Activated naive CD8-positive, alpha-beta T cell treated with anti-CD3 and anti-CD28 coated beads, Interleukin-2, amount 10 ng/mL, durations not matched to agents 7 days and 5 days (primary cell): ENCODE data around the gene SDK2. TPM values are rescaled to one million over a fixed set of nuclear protein-coding genes. Genes with fewer than 3 reads are reported as not detected.

Source experiments
- ATAC-seq: fragments of 150-1000 bp; cut with Tn5 transposase; one replicate; pipeline ENCODE4 v1.10.0; 2021; ENCODE audit warnings: low read depth, moderate library complexity
- POLR2A ChIA-PET: fragments of 350-600 bp; sonication (Branson Sonifier 250); formaldehyde crosslinking; loops from one replicate; lab custom pipeline; 2021; ENCODE audit warnings: antibody characterized with exemption; lab: Charles Lee
- DNase-seq: peaks from one replicate; pipeline ENCODE4 v3.0.0; 2021
- H3K27ac Mint-ChIP-seq: one replicate; pipeline ENCODE4 v1.8.0; 2022; ENCODE audit warnings: mild to moderate bottlenecking, mixed read lengths
- H3K27me3 Mint-ChIP-seq: one replicate; pipeline ENCODE4 v1.8.0; 2022; ENCODE audit warnings: mild to moderate bottlenecking, moderate library complexity, mixed read lengths
- H3K36me3 Mint-ChIP-seq: one replicate; pipeline ENCODE4 v1.8.0; 2021; ENCODE audit warnings: mild to moderate bottlenecking, mixed read lengths
- H3K4me1 Mint-ChIP-seq: one replicate; pipeline ENCODE4 v1.8.0; 2021; ENCODE audit warnings: mixed read lengths
- H3K4me3 Mint-ChIP-seq: one replicate; pipeline ENCODE4 v1.8.0; 2022; ENCODE audit warnings: mild to moderate bottlenecking, moderate library complexity, mixed read lengths
- H3K9me3 Mint-ChIP-seq: one replicate; pipeline ENCODE4 v1.8.0; 2021; ENCODE audit warnings: mixed read lengths
- total RNA-seq, 2 experiments: library from RNA; stranded (reverse); gene quantifications; one replicate each; pipeline ENCODE4 v1.2.3, GENCODE V29; 2021

SDK2 gene
- total RNA-seq, 2 experiments from 2014 or later: 29.3 to 31.1 TPM

DNA sequence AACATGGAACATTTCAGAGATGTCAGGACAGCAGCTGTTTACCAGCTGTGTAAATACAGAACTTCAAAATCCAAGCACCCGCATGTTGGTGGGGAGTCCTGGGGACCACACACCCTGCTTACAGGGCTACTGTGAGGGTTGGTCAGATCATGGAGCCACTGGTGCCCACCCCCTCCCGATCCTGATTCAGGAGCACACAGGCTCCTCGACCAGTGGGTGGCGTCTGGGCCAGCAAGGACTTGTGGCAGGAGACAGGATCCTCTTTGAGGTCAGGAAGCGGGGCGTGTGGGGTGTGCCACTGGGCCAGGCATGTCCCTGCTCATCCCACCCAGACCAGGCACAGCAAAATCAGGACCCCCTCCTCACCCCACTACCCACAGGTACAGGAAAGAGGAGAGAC lies 83.6 kb downstream of the SDK2 start:
- Mint-ChIP-seq H3K4me3 (no peak overlapping the region), H3K36me3 (no peaks in the 10 kb centered on the region), H3K4me1 (peaks cover 25% of the 10 kb centered on the region), H3K9me3 (no peaks in the 10 kb centered on the region), H3K27me3 (no peaks in the 10 kb centered on the region), H3K27ac (peak overlapping the region; percentile 49)
- POLR2A ChIA-PET: no interaction called here
- no peak for ATAC-seq
- DNase-seq: no peak

DNA sequence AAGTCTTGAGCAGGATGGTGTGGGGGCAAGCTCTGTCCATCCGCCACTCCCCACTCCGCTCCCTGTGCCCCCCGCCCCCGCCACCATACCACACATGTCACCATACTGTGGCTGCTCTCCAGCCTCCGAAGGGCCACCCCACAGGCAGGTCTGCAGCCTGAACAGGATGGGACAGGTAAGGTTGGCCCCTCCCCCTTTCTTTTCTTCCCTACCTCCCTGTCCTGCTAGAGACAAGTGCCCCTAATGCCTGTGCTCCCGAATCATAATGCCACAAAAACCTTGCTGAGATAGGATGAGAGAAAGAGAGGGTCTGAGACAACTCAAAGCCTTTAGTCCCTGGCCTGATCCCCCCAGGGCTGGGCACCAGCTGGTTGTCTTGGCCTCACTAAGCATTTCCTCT lies 84.7 kb downstream of the SDK2 start:
- Mint-ChIP-seq H3K36me3 (peaks cover 6% of the 10 kb centered on the region), H3K9me3 (peaks cover 1% of the 10 kb centered on the region), H3K4me1 (peaks cover 29% of the 10 kb centered on the region), H3K4me3 (no peak overlapping the region), H3K27ac (no peak overlapping the region), H3K27me3 (no peaks in the 10 kb centered on the region)
- no peak for ATAC-seq
- POLR2A ChIA-PET: no interaction called here
- DNase-seq: no peak

DNA sequence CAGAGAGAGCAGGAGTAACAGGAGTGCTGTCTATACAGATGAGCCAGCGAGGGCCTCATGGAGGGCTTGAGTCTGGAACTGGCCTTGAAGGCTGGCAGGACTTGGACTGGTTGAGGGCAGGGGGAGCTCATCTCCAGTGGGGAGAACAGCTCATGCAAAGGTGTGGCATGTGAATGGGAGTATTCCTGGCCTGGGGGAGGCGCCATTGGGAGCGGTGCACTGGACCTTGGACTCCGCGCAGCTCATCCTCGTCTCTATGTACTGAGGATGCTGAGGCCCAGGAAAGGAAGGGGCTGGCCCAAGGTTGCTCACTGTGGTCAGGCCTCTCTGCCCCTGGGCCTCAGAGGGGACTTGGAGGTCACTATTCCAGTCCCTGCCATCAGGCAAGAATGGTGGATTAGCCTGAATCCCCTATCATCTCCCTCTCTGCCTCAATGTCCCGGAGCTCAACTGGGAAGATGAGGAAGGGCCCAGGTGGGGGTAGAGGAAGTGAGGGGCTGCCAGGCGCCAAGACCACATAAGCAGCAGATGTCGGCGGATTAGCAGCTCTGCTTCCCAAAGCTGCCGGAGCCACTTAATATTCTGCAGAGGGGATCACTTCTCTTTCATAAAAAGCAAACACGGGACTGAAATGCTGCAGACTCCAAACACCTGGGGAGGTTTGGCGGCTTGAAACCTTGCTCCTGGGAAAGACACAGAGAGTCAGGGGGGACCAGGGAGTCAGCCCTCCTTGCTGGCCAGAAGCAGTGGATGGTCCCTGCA lies 88.9 kb downstream of the SDK2 start:
- H3K27me3 Mint-ChIP-seq: peaks cover 2% of the 10 kb centered on the region
- DNase-seq (no peak), ATAC-seq (no peak)
- peaks cover 6% of the 10 kb centered on the region for H3K36me3 Mint-ChIP-seq
- H3K4me3 Mint-ChIP-seq: no peak overlapping the region
- H3K9me3 Mint-ChIP-seq: peaks cover 2% of the 10 kb centered on the region
- no peak overlapping the region for H3K27ac Mint-ChIP-seq
- POLR2A ChIA-PET: no interaction called here
- H3K4me1 Mint-ChIP-seq: peaks cover 20% of the 10 kb centered on the region

DNA sequence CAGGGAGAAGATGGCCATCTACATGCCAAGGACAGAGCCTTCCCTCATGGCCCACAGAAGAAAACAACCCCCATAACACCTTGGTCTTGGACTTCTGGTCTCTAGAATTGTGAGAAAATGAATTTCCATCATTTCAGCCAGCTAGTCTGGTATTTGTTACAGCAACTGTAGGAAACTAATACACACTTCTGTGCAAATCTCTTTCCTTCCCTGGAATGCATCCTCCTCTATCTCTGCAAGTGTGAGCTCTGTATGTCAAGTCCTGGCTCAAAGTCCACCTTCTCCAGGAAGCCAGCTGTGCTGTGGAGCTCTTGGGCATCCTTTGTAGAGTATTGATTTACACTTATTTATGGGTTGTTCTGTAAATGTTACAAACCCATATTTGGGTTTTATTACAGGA lies 89.7 kb downstream of the SDK2 start:
- POLR2A ChIA-PET: no interaction called here
- peak overlapping the region; percentile 9 for H3K27ac Mint-ChIP-seq

DNA sequence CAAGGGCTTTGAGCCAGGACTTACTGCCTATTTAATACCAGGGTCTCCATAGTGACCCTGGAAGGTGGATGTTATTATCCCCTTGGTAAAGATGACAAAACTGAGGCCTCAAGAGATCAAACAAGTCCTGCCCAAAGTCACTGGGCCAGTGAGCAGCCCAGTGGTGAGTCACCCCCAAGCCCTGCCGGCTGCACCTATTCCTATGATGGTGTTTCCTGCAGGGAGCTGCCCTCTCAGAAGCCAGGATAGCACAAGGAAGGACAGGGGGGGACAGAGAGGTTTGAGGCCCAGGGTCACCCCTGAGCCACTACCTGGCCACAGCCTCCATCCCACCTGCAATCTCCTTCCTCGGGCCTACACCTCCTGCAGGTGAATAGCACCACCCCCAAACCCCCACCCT lies 90.9 kb downstream of the SDK2 start:
- DNase-seq (no peak), ATAC-seq (no peak)
- peaks cover 2% of the 10 kb centered on the region for H3K27me3 Mint-ChIP-seq
- H3K27ac Mint-ChIP-seq: no peak overlapping the region
- H3K9me3 Mint-ChIP-seq: peaks cover 2% of the 10 kb centered on the region
- POLR2A ChIA-PET: no interaction called here
- peaks cover 6% of the 10 kb centered on the region for H3K36me3 Mint-ChIP-seq
- peaks cover 16% of the 10 kb centered on the region for H3K4me1 Mint-ChIP-seq
- H3K4me3 Mint-ChIP-seq: no peak overlapping the region

More for the DNA sequence above, 89.7 kb downstream of the SDK2 start:
- Mint-ChIP-seq H3K4me3 (no peak overlapping the region), H3K27me3 (peaks cover 2% of the 10 kb centered on the region), H3K36me3 (peaks cover 6% of the 10 kb centered on the region), H3K4me1 (peaks cover 18% of the 10 kb centered on the region), H3K9me3 (peaks cover 2% of the 10 kb centered on the region)
- DNase-seq: no peak
- no peak for ATAC-seq

DNA sequence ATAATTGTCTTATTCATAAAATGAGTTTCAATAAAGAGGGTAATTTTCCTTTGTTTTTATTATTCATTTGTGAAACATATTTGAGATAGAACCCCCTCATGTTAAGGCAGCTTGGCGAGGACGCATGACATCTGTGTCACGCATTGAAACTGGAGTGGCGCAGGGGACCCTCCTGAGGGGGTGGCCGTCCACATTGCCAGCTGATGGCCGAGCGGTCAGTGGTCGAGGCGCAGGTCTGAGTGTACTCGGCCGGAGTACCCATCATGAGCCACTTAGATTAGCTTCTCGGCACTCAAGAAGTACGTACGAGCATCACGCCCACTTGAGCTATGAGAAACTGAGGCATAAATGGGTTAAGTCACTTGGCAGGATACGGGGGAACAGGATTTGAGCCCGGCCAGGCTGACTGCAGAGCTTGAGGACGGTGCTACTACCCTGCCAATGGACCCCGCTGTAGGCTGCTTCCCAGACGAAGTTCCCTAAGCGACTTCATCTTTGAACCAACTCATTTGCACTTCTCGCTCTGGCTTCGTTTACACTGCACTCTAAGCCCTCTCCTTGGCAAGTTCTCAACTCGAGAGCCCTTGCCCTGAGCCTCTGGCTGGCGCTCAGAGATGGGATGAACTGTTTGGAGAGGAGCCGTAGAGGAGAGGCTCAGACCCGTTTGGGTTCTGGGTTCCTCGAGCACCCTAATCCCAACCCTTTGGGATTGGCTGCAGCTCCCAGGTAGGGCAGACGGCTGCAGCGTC lies 91.8 kb downstream of the SDK2 start:
- DNase-seq (no peak), ATAC-seq (no peak)
- H3K27me3 Mint-ChIP-seq: peaks cover 2% of the 10 kb centered on the region
- no peak overlapping the region for H3K27ac Mint-ChIP-seq
- peaks cover 6% of the 10 kb centered on the region for H3K36me3 Mint-ChIP-seq
- POLR2A ChIA-PET: no interaction called here
- H3K4me3 Mint-ChIP-seq: no peak overlapping the region
- peaks cover 17% of the 10 kb centered on the region for H3K4me1 Mint-ChIP-seq
- H3K9me3 Mint-ChIP-seq: peaks cover 2% of the 10 kb centered on the region

DNA sequence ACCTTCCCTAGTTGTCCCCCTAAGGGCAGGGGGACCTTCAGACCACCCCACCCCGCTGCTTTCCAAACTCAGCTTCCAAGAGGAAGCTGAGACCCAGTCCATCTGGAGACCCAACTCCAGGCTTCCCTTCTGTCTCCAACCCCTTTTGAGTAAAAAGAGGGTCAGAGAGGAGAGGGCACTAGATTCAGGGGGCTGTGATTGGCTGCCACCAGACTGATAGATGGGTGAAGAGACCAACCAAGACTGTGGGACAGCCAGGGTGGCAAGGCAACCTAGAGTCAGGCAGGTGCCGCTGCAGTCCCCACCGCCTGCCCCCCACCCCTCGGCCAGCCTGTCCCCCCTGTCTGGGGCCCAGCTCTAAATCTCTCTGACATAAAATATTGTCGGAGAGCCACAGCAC lies 92.5 kb downstream of the SDK2 start:
- H3K9me3 Mint-ChIP-seq: peaks cover 2% of the 10 kb centered on the region
- no peak for ATAC-seq
- peaks cover 20% of the 10 kb centered on the region for H3K4me1 Mint-ChIP-seq
- POLR2A ChIA-PET: no interaction called here
- H3K27me3 Mint-ChIP-seq: peaks cover 2% of the 10 kb centered on the region
- H3K36me3 Mint-ChIP-seq: peaks cover 6% of the 10 kb centered on the region
- peak overlapping the region; percentile 65 for H3K27ac Mint-ChIP-seq
- no peak for DNase-seq
- peak overlapping the region; percentile 69 for H3K4me3 Mint-ChIP-seq

DNA sequence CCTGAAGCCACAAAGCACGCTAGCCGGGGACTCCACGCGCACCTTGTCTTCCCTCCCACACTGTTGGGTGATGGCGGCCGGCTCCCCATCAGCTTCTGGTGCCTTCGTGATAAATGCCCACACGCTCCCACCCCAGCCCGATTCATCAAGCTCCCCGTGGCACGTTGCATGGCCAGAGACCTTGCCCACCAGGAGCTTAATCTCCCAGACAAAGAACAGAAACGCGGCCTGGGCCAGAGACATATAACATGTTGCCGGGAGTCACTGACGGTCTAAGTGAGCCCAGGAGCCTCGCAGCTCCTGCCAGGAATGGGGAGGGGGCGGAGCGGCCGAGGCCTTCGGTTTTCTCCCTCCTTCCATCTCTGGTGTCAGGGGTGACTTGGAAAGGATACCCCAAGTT lies 93.1 kb downstream of the SDK2 start:
- DNase-seq: no peak

DNA sequence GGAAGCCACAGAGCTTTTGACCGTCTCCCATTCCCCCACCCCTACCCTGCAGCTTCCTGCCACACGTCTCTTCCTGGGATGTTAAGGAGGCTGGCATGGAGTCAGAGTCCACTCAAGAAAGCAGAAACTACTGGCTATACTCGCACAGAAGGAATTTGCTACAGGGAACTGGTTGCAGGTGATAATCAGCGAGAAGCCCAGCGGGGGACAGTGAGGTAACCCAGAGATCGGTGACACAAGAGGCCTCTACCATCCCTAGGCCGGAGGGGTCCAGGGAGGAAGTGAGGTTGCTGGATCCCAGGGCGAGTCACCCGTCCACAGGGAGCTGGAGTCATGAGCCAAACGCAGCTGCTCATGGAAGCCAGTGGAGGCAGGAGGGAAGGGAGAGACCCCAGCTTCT lies 93.7 kb downstream of the SDK2 start:
- no peak overlapping the region for H3K4me3 Mint-ChIP-seq
- no peak overlapping the region for H3K27ac Mint-ChIP-seq
- H3K4me1 Mint-ChIP-seq: peaks cover 20% of the 10 kb centered on the region
- no peak for DNase-seq
- H3K9me3 Mint-ChIP-seq: peaks cover 2% of the 10 kb centered on the region
- POLR2A ChIA-PET: no interaction called here
- peaks cover 2% of the 10 kb centered on the region for H3K27me3 Mint-ChIP-seq
- ATAC-seq: no peak
- H3K36me3 Mint-ChIP-seq: peaks cover 6% of the 10 kb centered on the region

More for the DNA sequence above, 93.1 kb downstream of the SDK2 start:
- Mint-ChIP-seq H3K27ac (no peak overlapping the region), H3K27me3 (peaks cover 2% of the 10 kb centered on the region), H3K36me3 (peaks cover 6% of the 10 kb centered on the region), H3K4me1 (peaks cover 20% of the 10 kb centered on the region), H3K9me3 (peaks cover 2% of the 10 kb centered on the region), H3K4me3 (no peak overlapping the region)
- POLR2A ChIA-PET: no interaction called here
- no peak for ATAC-seq

DNA sequence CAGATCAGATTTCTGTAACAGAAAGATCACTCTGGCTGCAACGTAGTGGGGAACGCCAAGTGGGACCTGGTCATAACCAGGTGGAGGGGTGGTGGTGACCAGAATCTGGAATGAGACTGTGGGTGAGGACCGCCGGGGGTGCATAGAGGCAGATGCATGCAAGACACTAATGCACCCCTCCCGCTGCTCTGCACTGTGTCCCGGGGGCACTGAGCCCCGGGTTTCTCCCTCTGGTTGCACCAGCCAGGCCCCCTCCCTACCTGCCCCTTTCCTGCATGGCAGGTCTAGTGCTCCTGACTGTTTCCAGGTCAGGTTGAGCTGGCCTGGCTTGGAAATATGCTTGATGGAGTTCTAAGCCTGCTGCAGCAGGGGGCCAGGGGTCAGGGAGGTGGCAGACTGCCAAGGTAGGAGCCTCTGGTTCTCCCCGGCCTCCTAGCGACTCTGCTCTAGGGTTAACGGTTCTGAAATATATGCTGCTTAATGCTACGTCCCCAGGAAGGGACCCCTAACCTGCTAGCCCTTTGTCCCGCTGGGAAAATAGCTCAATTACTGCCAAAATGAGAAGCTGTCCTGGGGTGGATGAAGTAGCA lies 94.3 kb downstream of the SDK2 start:
- peaks cover 2% of the 10 kb centered on the region for H3K27me3 Mint-ChIP-seq
- H3K4me3 Mint-ChIP-seq: no peak overlapping the region
- DNase-seq (no peak), ATAC-seq (no peak)
- H3K36me3 Mint-ChIP-seq: peaks cover 5% of the 10 kb centered on the region
- peaks cover 2% of the 10 kb centered on the region for H3K9me3 Mint-ChIP-seq
- H3K27ac Mint-ChIP-seq: no peak overlapping the region
- H3K4me1 Mint-ChIP-seq: peaks cover 20% of the 10 kb centered on the region
- POLR2A ChIA-PET: no interaction called here

DNA sequence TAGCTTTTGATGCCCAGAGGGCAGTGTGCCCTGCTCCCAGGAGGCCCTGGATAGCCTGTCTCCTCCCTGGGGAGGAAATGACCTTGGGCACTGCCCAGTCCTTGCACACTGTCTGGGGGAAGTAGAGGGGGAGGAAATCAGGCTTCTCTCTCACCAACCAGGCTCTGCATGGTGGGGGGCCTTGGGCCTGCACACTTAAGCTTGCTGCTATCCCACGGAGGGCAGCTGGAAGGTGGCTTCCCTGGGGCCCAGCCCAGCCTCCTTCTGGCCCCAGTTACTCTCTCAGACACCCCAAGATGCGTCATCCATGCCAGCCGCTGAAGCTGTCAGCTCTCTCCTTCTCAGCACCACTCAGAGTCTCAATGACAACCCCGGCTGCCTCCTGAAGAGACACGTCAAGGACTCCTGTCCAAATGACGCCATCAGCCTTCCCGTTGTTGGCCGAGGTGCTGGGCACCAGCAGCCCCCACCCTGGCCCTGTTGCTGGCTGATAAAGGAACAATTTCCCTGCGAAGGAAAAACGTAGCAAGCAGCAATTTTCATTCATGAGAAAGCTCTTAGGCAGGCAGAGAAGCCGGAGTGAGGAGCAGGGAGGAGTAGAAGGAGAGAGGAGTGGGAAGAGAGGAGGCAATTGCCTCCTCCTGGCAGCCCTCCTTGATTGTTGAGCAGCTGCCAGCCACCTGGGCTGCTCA lies 95.5 kb downstream of the SDK2 start:
- peaks cover 2% of the 10 kb centered on the region for H3K36me3 Mint-ChIP-seq
- ATAC-seq (no peak), DNase-seq (no peak)
- H3K27ac Mint-ChIP-seq: no peak overlapping the region
- peaks cover 2% of the 10 kb centered on the region for H3K27me3 Mint-ChIP-seq
- H3K4me1 Mint-ChIP-seq: peaks cover 16% of the 10 kb centered on the region
- POLR2A ChIA-PET: no interaction called here
- no peaks in the 10 kb centered on the region for H3K9me3 Mint-ChIP-seq
- no peak overlapping the region for H3K4me3 Mint-ChIP-seq

DNA sequence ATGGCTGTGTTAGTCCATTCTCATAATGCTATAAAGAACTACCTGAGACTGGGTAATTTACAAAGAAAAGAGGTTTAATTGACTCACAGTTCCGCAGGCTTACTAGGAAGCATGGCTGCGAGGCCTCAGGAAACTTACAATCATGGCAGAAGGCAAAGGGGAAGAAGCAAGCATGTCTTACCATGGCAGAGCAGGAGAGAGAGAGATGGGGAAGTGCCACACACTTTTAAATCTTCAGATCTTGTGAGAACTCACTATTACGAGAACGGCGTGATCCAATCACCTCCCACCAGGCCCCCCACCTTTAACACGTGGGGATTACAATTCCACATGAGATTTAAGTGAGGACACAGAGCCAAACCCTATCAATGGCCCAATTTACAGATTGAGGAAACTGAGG lies 96.5 kb downstream of the SDK2 start:
- DNase-seq (no peak), ATAC-seq (no peak)
- Mint-ChIP-seq H3K27ac (no peak overlapping the region), H3K9me3 (no peaks in the 10 kb centered on the region), H3K4me3 (no peak overlapping the region), H3K4me1 (peaks cover 16% of the 10 kb centered on the region), H3K27me3 (peaks cover 1% of the 10 kb centered on the region), H3K36me3 (peaks cover 2% of the 10 kb centered on the region)
- POLR2A ChIA-PET: no interaction called here

DNA sequence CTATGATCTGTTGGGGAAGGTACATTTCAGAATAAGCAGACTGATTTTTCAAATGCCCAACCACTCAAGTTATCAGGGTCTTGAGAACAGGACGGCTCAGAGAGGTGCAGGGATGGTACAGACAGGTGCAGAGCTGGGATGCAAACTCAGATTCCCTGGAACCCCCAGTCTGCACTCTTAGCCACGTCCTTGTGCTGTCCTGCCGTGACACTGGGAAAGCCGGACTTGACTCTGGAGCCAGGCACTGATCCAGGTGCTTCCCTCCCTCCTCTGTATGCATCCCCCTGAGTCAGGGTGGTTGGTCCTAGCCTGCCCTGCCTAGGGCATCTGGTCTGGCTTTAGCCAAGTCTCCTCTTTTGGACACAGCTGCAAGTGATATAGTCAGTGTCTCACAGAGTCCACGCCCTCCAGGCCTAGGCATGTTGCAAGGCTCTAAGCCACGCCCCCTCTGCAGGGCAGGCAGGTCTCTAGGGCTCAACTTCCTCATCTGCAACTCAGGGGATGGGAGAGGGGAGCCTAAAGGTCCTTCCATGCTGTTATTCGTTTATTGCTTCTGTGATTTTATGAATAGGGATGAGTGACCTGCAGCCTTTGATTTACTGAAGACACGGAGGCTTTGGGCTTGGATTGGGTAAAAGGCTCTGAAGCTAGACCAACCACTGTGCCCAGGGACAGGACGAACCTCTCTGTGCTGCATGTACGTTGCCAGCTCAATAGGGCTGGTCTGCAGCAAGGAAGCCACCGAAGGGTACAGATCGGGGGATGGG lies 97.3 kb downstream of the SDK2 start:
- Mint-ChIP-seq H3K36me3 (peaks cover 2% of the 10 kb centered on the region), H3K4me1 (peaks cover 16% of the 10 kb centered on the region), H3K27me3 (no peaks in the 10 kb centered on the region), H3K9me3 (no peaks in the 10 kb centered on the region), H3K27ac (no peak overlapping the region), H3K4me3 (no peak overlapping the region)
- DNase-seq: peak; percentile 43
- ATAC-seq: peak; percentile 80
- POLR2A ChIA-PET: no interaction called here
